H1 (cell line): ENCODE measurements around the gene CABLES2. TPM values are rescaled to one million over a fixed set of nuclear protein-coding genes. Genes with fewer than 3 reads are reported as not detected.

ENCODE experiments used
- BACH1 ChIP-seq: IDR thresholded peaks from 2 replicates; pipeline ENCODE4 v1.6.1; 2012; ENCODE audit warnings: low read length, improper control_type of control experiment
- CBX8 ChIP-seq: fragments of 300-800, 300-1000 bp; sonication (generic); IDR thresholded peaks from 2 replicates; pipeline ENCODE4 v1.7.1; 2016; ENCODE audit warnings: low read depth, low read length, borderline replicate concordance
- CEBPB ChIP-seq: IDR thresholded peaks from 2 replicates; pipeline ENCODE4 v1.6.1; 2012; ENCODE audit warnings: low read depth, low read length
- CHD2 ChIP-seq: IDR thresholded peaks from 2 replicates; pipeline ENCODE4 v1.6.1; 2012; ENCODE audit warnings: low read length, improper control_type of control experiment
- CREB1 ChIP-seq: IDR thresholded peaks from 2 replicates; pipeline ENCODE4 v1.6.1; 2012; ENCODE audit warnings: inconsistent platforms
- GABPA ChIP-seq: IDR thresholded peaks from 2 replicates; pipeline ENCODE4 v1.6.1; 2011; ENCODE audit warnings: mild to moderate bottlenecking, low read length, moderate library complexity, borderline replicate concordance; ENCODE audit not compliant: insufficient read depth
- KDM1A ChIP-seq: fragments of 200-600, 300-600 bp; sonication (generic); IDR thresholded peaks from 2 replicates; pipeline ENCODE4 v1.7.1; 2016; ENCODE audit warnings: mild to moderate bottlenecking, low read length, borderline replicate concordance
- KDM4A ChIP-seq: IDR thresholded peaks from one replicate; pipeline ENCODE4 v1.7.1; 2012; ENCODE audit warnings: low read depth, mild to moderate bottlenecking, moderate library complexity, low read length, inconsistent platforms; ENCODE audit not compliant: severe bottlenecking
- NRF1 ChIP-seq: IDR thresholded peaks from 2 replicates; pipeline ENCODE4 v1.6.1; 2011; ENCODE audit warnings: mild to moderate bottlenecking, low read depth, low read length, improper control_type of control experiment
- PHF8 ChIP-seq: fragments of 200-600 bp; sonication (generic); conservative IDR thresholded peaks from 2 replicates; pipeline ENCODE4 v1.7.1; 2012; ENCODE audit warnings: low read depth, mild to moderate bottlenecking, inconsistent platforms, low read length, moderate library complexity
- POLR2A ChIP-seq, 2 experiments: IDR thresholded peaks; 1 replicate in 1 of 2; 2 replicates in 1 of 2; pipeline ENCODE4 v1.6.1; 2011; ENCODE audit warnings: low read depth in 2 of 2, low read length in 2 of 2, mild to moderate bottlenecking in 2 of 2; ENCODE audit errors: control extremely low read depth in 1 of 2
- POU5F1 ChIP-seq: IDR thresholded peaks from 2 replicates; pipeline ENCODE4 v1.6.1; 2011; ENCODE audit warnings: low read depth, mild to moderate bottlenecking, low read length, moderate library complexity
- RAD21 ChIP-seq, 2 experiments: IDR thresholded peaks in 1 of 2; conservative IDR thresholded peaks in 1 of 2; 2 replicates each; pipeline ENCODE4 v1.6.1; 2011; ENCODE audit warnings: low read depth in 2 of 2, low read length in 2 of 2, improper control_type of control experiment in 1 of 2, inconsistent platforms in 1 of 2, mild to moderate bottlenecking in 1 of 2, moderate library complexity in 1 of 2
- SAP30 ChIP-seq: fragments of 300-600 bp; sonication (generic); IDR thresholded peaks from 2 replicates; pipeline ENCODE4 v1.7.1; 2012; ENCODE audit warnings: low read length, moderate library complexity, mild to moderate bottlenecking, inconsistent platforms; ENCODE audit not compliant: insufficient read depth, insufficient replicate concordance
- SIX5 ChIP-seq: IDR thresholded peaks from 2 replicates; pipeline ENCODE4 v1.6.1; 2011; ENCODE audit warnings: mild to moderate bottlenecking, low read depth, low read length
- SP4 ChIP-seq: IDR thresholded peaks from 2 replicates; pipeline ENCODE4 v1.6.1; 2012; ENCODE audit warnings: low read length, inconsistent platforms
- SUZ12 ChIP-seq: fragments of 200-600 bp; sonication (generic); IDR thresholded peaks from 2 replicates; pipeline ENCODE4 v1.6.1; 2012; ENCODE audit warnings: mild to moderate bottlenecking, inconsistent platforms, low read length, moderate library complexity, mixed read lengths
- polyA plus RNA-seq, 7 experiments: library from polyadenylated mRNA; depleted of rRNA in 3 of 7; stranded (reverse) in 5 of 7; unstranded in 2 of 7; fragments of >200 nt in 5 of 7; fragments of 200-250 nt in 2 of 7; gene quantifications; 1 replicate in 5 of 7; 2 replicates in 1 of 7; 4 replicates in 1 of 7; pipeline versions ENCODE4 v1.2.1 to v1.2.3, GENCODE V29; 2011 to 2013; ENCODE audit warnings: missing spikeins in 2 of 7, mixed read lengths in 2 of 7
- total RNA-seq: library from RNA; stranded (reverse); fragmentation: NEBNext Ultra II Directional; extraction: Animal tissue kit (Norgen Biotek cat#: 25700); gene quantifications from 2 replicates; pipeline ENCODE4 v1.2.1, GENCODE V29; 2021

Gene CABLES2
- total and polyA plus RNA-seq, 2 of the 8 experiments (the other 6 are each of a cell fraction or from before 2014, with no cell fraction given) = 8.0 to 8.8 TPM

GRCh38 chr20:62365814-62366369, 41.2 kb downstream of the CABLES2 start (continued):
- no peak for TF ChIP-seq NRF1
- TF ChIP-seq CEBPB = no peak
- no peak for TF ChIP-seq GABPA
- no peak for TF ChIP-seq POU5F1
- no peak for TF ChIP-seq SUZ12
- TF ChIP-seq CHD2 = no peak
- TF ChIP-seq RAD21 (IDR thresholded peaks at IDR 0.05 in 1 of 2, conservative IDR thresholded peaks at IDR 0.05 in 1 of 2; ENCODE audit: low read depth in 2 of 2, low read length in 2 of 2) = no peak
- TF ChIP-seq KDM4A = no peak
- TF ChIP-seq SP4 = no peak
- TF ChIP-seq CBX8 = no peak
- TF ChIP-seq PHF8 = no peak; the same call in 1 of the 2 replicates
- no peak for TF ChIP-seq CREB1
- no peak for TF ChIP-seq KDM1A
- TF ChIP-seq POLR2A (IDR thresholded peaks at IDR 0.05; ENCODE audit: control extremely low read depth in 1 of 2, low read depth in 2 of 2, low read length in 2 of 2) = peak in 1 of 2 experiments; percentile 28; a peak in 1 of 3 replicates
- peak; percentile 35 for TF ChIP-seq SAP30
- no peak for TF ChIP-seq SIX5
- no peak for TF ChIP-seq BACH1
